Natural killer cell (primary cell): ENCODE data around the gene CA10. TPM values are rescaled to one million over a fixed set of nuclear protein-coding genes. Genes with fewer than 3 reads are reported as not detected.

ENCODE experiments used
- ATAC-seq, 3 donors: fragments of 150-1000 bp in 2 of 3; fragments of 200-7000 bp in 1 of 3; cut with Tn5 transposase; 1 replicate in 1 of 3; 2 replicates in 2 of 3; pipeline ENCODE4 v1.10.0; 2021; ENCODE audit warnings: mild to moderate bottlenecking in 2 of 3, moderate library complexity in 2 of 3
- DNase-seq, 2 donors: peaks; one replicate each; pipeline versions ENCODE4 v3.0.0 to v3.0.0-alpha.2; 2013 to 2021; ENCODE audit warnings: mixed read lengths in 1 of 2
- H3K27ac ChIP-seq: one replicate; pipeline ENCODE4 v1.5.1; 2013; ENCODE audit warnings: mild to moderate bottlenecking, low read length
- H3K27me3 ChIP-seq: one replicate; pipeline ENCODE4 v1.6.1; 2013; ENCODE audit warnings: low read length; ENCODE audit not compliant: control insufficient read depth, insufficient read depth
- H3K36me3 ChIP-seq: one replicate; pipeline ENCODE4 v1.6.1; 2013; ENCODE audit warnings: low read length; ENCODE audit not compliant: control insufficient read depth, insufficient read depth
- H3K4me1 ChIP-seq: one replicate; pipeline ENCODE4 v1.6.1; 2013; ENCODE audit warnings: low read length; ENCODE audit not compliant: control insufficient read depth, insufficient read depth
- H3K4me3 ChIP-seq: one replicate; pipeline ENCODE4 v1.5.1; 2013; ENCODE audit warnings: low read length
- H3K9me3 ChIP-seq: one replicate; pipeline ENCODE4 v1.6.1; 2013; ENCODE audit warnings: low read length; ENCODE audit not compliant: control insufficient read depth, insufficient read depth
- H3K27ac Mint-ChIP-seq, 2 donors: one replicate each; pipeline ENCODE4 v1.8.0; 2022; ENCODE audit warnings: mild to moderate bottlenecking in 2 of 2, mixed read lengths in 2 of 2, moderate library complexity in 1 of 2
- H3K27me3 Mint-ChIP-seq, 2 donors: one replicate each; pipeline ENCODE4 v1.8.0; 2022; ENCODE audit warnings: low read depth in 2 of 2, mixed read lengths in 2 of 2
- H3K36me3 Mint-ChIP-seq: one replicate; pipeline ENCODE4 v1.8.0; 2022; ENCODE audit warnings: mixed read lengths
- H3K4me1 Mint-ChIP-seq, 2 donors: one replicate each; pipeline ENCODE4 v1.8.0; 2022; ENCODE audit warnings: mixed read lengths in 2 of 2
- H3K4me3 Mint-ChIP-seq: one replicate; pipeline ENCODE4 v1.8.0; 2022; ENCODE audit warnings: mild to moderate bottlenecking, moderate library complexity, mixed read lengths
- H3K9me3 Mint-ChIP-seq, 2 donors: one replicate each; pipeline ENCODE4 v1.8.0; 2022; ENCODE audit warnings: mixed read lengths in 2 of 2
- WGBS: methylation state at CpG from one replicate; pipeline ENCODE4 v1.1.7; 2013; ENCODE audit warnings: missing lambda C conversion rate; ENCODE audit not compliant: insufficient coverage; 5-methylcytosine and 5-hydroxymethylcytosine counted together
- intact Hi-C: fragments of 100-400 bp; cut with micrococcal nuclease; formaldehyde crosslinking; loops from one replicate; pipeline ENCODE4 v1.14.2; 2022
- total RNA-seq, 4 donors: library from RNA; stranded (reverse); fragments of 120-200 nt in 1 of 4; gene quantifications; one replicate each; pipeline versions ENCODE4 v1.2.3 to v1.2.4, GENCODE V29; 2013 to 2022
- TF ChIP-seq, protein P1 (sequence below): fragments of 200-600 bp; IDR thresholded peaks from one replicate; pipeline ENCODE4 v1.8.0; 2022; ENCODE audit warnings: antibody characterized with exemption

Gene CA10
- total RNA-seq, 3 donors from 2014 or later (not counting 1 experiment from before 2014, with no cell fraction given): not detected

DNA sequence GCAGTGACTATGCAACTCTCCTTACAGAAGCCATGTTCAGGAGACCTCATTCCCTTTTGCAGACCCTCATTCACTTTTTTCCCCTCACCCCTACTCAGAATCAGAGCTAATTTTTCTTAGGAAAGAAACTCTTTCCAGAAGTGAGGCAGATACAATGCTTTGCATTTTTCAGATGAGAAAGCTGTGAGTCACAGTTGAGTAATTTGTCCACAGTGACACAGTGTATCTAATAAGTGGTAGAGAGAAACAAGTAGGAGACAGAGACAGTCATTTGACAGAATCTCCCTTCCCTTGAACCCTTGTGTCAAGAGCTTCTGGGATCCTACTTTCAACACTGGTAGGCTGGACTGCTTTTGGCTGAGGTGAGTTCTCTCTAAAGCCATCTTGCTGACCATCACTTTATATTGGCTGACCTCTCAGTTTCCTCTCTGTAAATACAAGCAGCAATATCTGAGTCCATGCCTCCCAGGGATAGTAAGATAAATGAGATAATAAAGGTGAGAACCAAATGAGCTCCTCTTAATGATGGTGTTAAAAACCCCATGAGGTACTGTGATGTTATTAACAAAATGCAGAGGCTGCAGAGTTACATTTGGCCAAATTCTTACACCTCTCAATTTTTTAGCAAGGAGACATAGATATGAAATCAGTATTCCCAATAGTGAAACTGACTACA is 130.8 kb downstream of the CA10 start:
- DNase-seq (no peak), ATAC-seq (no peak)
- no peaks in the 10 kb centered on the region for H3K36me3 Mint-ChIP-seq
- H3K27me3 Mint-ChIP-seq: no peaks in the 10 kb centered on the region
- Histone ChIP-seq H3K36me3 (no peaks in the 10 kb centered on the region), H3K9me3 (no peaks in the 10 kb centered on the region), H3K4me1 (no peaks in the 10 kb centered on the region), H3K4me3 (no peak overlapping the region), H3K27me3 (no peaks in the 10 kb centered on the region), H3K27ac (no peak overlapping the region)
- no peak overlapping the region for H3K4me3 Mint-ChIP-seq
- TF ChIP-seq, protein P1, sequence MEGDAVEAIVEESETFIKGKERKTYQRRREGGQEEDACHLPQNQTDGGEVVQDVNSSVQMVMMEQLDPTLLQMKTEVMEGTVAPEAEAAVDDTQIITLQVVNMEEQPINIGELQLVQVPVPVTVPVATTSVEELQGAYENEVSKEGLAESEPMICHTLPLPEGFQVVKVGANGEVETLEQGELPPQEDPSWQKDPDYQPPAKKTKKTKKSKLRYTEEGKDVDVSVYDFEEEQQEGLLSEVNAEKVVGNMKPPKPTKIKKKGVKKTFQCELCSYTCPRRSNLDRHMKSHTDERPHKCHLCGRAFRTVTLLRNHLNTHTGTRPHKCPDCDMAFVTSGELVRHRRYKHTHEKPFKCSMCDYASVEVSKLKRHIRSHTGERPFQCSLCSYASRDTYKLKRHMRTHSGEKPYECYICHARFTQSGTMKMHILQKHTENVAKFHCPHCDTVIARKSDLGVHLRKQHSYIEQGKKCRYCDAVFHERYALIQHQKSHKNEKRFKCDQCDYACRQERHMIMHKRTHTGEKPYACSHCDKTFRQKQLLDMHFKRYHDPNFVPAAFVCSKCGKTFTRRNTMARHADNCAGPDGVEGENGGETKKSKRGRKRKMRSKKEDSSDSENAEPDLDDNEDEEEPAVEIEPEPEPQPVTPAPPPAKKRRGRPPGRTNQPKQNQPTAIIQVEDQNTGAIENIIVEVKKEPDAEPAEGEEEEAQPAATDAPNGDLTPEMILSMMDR: no peak
- peaks cover 0 to 2% of the 10 kb centered on the region in 2 donors for H3K9me3 Mint-ChIP-seq
- no peaks in the 10 kb centered on the region for H3K4me1 Mint-ChIP-seq
- no peak overlapping the region for H3K27ac Mint-ChIP-seq
- intact Hi-C loops: no loop called here

DNA sequence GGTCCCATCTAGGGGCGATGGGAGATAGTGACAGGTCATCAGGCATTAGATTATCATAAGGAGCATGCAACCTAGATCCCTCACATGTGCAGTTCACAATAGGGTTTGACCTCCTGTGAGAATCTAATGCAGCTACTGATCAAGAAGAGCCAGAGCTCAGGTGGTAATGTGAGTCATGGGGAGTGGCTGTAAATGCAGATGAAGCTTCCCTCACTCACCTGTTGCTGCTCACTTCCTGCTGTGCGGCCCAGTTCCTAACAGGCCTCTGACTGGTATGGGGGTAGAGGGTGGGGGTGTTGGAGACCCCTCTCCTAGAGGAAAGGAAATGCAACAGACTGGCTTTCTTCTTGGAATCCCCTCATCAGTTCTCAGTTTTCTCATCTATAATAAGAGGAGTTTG is 131.4 kb downstream of the CA10 start:
- Histone ChIP-seq H3K4me3 (no peak overlapping the region), H3K27ac (no peak overlapping the region), H3K27me3 (no peaks in the 10 kb centered on the region), H3K36me3 (no peaks in the 10 kb centered on the region), H3K4me1 (no peaks in the 10 kb centered on the region), H3K9me3 (no peaks in the 10 kb centered on the region)
- Mint-ChIP-seq H3K36me3 (no peaks in the 10 kb centered on the region), H3K27ac (no peak overlapping the region), H3K9me3 (peaks cover 0 to 2% of the 10 kb centered on the region in 2 donors), H3K27me3 (no peaks in the 10 kb centered on the region), H3K4me1 (no peaks in the 10 kb centered on the region), H3K4me3 (no peak overlapping the region)
- ATAC-seq (no peak), DNase-seq (no peak)
- intact Hi-C loops: no loop called here
- TF ChIP-seq, protein P1: no peak
- 100% methylated on average over 1 of the region's 2 CpGs for WGBS

DNA sequence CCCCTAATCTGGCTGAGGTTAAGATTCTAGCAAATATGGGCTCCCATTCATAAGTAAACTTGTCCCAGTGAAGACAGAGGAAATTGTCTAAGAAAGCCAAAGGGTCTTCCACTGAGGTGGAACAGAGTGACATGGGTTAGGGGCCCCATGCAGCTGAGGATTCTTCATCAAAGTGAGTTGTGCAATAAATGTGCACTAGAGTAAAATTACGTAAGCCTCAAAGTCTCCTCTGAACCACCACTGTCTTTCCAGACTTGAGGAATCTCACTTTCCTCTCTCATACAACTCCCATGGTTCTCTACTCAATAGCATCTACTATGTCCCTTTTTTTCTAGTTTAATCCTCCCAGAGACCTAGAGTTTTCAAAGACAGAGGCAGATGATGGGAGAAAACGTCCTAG is 132.4 kb downstream of the CA10 start:
- Mint-ChIP-seq H3K27ac (no peak overlapping the region), H3K4me1 (no peaks in the 10 kb centered on the region), H3K4me3 (no peak overlapping the region), H3K36me3 (no peaks in the 10 kb centered on the region), H3K9me3 (peaks cover 0 to 2% of the 10 kb centered on the region in 2 donors), H3K27me3 (no peaks in the 10 kb centered on the region)
- H3K4me3 ChIP-seq: no peak overlapping the region
- DNase-seq: no peak
- H3K4me1 ChIP-seq: no peaks in the 10 kb centered on the region
- no peaks in the 10 kb centered on the region for H3K36me3 ChIP-seq
- no peaks in the 10 kb centered on the region for H3K27me3 ChIP-seq
- no peak for ATAC-seq
- H3K9me3 ChIP-seq: no peaks in the 10 kb centered on the region
- intact Hi-C loops: no loop called here
- no peak overlapping the region for H3K27ac ChIP-seq
- WGBS: 63% methylated on average over 2 of the region's 2 CpGs
- TF ChIP-seq, protein P1: no peak

DNA sequence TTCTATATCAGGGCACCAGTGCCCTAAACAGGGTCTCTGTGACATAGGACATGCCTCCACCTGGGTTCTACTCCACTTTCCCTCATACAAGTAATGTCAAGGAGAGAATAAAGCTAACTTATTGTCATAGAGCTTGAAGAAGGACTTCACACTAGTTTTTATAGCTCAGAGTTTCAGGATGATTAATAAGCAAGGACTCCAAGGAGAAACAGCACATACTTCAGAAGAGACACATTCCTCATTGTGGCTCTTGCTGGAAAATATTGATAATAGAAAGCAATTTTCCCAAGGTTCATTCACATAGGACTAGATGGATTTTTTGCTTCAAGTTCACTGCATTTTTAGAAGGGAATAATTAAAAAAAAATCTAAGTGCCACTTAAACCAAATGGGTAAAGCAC is 133.3 kb downstream of the CA10 start:
- H3K4me1 Mint-ChIP-seq: no peaks in the 10 kb centered on the region
- H3K9me3 ChIP-seq: no peaks in the 10 kb centered on the region
- H3K27ac ChIP-seq: no peak overlapping the region
- no peaks in the 10 kb centered on the region for H3K27me3 Mint-ChIP-seq
- intact Hi-C loops: no loop called here
- no peaks in the 10 kb centered on the region for H3K36me3 Mint-ChIP-seq
- TF ChIP-seq, protein P1: no peak
- no peaks in the 10 kb centered on the region for H3K27me3 ChIP-seq
- no peaks in the 10 kb centered on the region for H3K36me3 ChIP-seq
- no peak overlapping the region for H3K4me3 ChIP-seq
- ATAC-seq (no peak), DNase-seq (no peak)
- peaks cover 2 to 4% of the 10 kb centered on the region in 2 donors for H3K9me3 Mint-ChIP-seq
- no peak overlapping the region for H3K27ac Mint-ChIP-seq
- H3K4me3 Mint-ChIP-seq: no peak overlapping the region
- no peaks in the 10 kb centered on the region for H3K4me1 ChIP-seq
